GM12872 (cell line): ENCODE results near the gene TRABD2B.

ENCODE experiments used
- TF ChIP-seq, protein P1 (sequence below): IDR thresholded peaks from 3 replicates; pipeline ENCODE4 v1.5.1; 2011; ENCODE audit warnings: low read depth, mild to moderate bottlenecking, low read length, moderate library complexity; ENCODE audit not compliant: insufficient read depth

Gene TRABD2B

DNA sequence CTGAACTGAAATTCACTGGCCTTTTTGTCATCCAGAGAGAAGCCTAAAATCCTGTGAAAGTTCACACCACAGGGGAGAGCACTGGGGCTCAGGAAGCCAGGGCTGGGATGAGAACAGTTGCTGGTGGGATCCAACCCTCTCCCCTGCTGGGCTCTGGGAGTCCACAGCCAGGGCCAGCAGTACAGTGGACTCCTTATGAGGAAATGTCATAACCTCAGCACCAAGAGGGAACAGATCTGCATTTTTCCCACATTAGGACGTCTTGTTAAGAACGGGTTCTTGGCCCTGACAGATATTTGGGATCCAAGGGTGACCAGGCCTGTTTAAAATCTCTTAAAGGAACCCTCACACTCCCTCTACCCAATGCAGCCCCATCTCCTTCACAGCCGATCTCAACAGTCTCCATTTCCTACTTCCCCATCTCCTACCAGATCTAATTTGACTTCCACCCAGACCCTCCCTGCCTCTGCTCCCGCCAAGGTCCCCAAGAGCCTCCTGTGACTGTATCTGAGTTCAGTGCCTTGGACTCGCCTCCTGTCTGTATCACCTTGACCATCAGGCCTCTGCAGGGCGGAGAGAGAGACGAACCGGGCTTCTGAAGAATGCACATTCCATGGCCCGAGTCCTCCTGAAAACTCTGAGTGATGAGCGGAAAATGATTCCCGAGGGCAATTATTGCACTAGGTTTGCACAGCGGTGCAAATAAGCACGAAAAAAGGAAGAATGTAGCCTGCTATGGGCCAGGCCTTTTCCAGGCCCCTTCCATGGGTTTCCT is 159.9 kb downstream of the TRABD2B start:
- TF ChIP-seq, protein P1, sequence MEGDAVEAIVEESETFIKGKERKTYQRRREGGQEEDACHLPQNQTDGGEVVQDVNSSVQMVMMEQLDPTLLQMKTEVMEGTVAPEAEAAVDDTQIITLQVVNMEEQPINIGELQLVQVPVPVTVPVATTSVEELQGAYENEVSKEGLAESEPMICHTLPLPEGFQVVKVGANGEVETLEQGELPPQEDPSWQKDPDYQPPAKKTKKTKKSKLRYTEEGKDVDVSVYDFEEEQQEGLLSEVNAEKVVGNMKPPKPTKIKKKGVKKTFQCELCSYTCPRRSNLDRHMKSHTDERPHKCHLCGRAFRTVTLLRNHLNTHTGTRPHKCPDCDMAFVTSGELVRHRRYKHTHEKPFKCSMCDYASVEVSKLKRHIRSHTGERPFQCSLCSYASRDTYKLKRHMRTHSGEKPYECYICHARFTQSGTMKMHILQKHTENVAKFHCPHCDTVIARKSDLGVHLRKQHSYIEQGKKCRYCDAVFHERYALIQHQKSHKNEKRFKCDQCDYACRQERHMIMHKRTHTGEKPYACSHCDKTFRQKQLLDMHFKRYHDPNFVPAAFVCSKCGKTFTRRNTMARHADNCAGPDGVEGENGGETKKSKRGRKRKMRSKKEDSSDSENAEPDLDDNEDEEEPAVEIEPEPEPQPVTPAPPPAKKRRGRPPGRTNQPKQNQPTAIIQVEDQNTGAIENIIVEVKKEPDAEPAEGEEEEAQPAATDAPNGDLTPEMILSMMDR: no peak

DNA sequence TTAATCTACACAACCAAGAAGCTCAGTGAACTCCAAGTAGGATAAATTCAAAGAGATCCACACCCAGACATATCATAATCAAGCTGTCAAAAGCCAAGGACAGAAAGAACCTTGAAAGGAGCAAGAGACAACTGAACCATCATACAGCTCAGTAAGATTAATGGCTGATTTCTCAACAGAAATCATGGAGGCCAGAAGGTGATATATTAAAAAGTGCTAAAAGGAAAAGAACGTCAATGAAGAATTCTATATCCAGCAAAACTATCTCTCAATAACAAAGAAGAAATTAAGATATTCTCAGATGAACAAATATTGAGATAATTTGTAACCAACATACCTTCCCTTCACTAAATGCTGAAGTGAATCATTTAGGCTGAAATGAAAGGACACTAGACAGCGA is 161.8 kb downstream of the TRABD2B start:
- TF ChIP-seq, protein P1: no peak

DNA sequence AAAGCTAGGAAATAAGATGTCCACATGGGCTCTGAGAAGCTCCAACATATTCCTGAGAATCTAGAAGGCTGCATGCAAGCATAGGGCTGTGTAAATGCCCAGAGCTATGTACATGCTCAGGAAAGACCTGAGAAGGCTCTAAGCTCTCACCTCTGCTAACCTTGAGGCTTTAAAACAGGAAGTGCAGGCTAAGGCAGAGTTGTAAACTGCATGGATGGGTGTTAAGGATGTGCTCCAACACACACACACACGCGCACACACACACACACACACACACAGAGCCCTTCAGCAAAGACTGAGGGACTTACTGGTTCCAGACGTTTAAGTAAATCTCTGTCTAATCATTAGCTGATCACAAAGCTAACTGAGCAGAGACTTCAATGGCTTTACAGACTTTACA is 162.9 kb downstream of the TRABD2B start:
- TF ChIP-seq, protein P1: no peak

DNA sequence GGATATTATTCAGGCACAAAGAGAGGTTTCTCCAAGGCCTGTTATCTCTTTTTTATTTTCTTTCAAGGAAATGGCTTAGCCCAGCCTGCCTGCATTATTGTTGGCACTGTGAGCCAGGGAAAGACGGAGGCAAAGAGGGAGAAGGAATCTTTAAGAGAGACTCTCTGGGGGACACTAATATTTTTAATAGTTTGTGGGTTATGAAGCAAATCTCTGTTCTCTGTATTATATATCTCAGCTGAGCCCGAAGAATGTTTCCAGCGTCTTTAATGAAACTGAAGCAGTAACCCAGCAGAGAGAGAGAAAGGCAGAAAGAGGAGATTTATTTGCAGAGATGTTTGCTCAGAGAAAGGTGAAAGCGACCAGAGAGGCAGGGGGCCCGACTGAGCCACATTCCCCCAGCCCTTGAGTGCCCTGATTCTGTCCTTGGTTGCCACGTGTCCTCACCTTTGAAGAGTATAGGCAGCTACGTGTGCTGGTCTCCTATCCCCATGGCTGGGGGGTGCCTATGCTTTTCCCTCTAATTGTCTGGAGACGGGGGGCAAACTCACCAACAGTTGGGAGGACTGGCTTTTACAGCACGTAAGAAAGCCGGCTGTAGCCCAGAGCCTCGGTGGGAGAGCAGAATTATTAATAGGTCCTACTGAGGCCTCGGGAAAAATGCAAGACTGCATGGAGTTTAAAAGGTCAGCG is 166.4 kb downstream of the TRABD2B start:
- TF ChIP-seq, protein P1: no peak

DNA sequence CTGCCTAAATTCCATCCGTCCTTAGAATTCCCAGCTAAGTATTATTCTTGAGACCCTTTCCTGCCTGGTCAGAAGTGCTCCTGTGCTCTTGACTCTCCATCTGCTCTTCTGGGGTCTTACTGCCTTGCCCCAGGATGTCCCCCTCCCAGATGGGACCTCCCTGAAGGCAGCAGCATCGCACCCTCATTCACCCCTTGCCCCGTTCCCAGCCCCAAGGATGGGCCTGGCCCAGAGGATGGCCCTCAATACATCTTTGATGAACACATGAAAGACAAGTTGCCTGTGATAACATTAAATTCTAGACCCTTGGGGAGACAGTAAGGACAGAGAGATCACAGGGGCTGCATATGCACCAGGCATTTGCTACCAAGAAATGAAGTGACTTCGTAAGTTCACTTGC is 167.2 kb downstream of the TRABD2B start:
- TF ChIP-seq, protein P1: no peak

DNA sequence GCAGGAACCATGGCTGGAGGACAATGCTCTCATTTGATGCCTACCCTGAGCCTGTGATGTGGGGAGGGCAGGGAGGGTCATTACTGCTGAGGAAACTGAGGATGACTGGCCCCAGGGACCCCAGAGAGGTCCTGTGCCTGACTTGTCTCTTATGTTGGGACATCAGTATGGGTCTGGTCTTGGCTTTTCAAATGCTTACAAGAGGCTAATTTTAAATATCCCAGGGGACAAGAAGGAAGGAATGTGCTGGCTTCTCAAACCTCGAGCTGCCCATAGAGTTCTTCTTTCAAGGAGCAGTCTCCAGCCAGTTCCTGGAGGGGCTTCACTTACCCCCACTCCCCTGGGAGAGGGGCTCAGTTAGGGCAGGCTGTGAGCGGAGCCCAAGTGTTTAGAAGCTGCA is 168.2 kb downstream of the TRABD2B start:
- TF ChIP-seq, protein P1: no peak

DNA sequence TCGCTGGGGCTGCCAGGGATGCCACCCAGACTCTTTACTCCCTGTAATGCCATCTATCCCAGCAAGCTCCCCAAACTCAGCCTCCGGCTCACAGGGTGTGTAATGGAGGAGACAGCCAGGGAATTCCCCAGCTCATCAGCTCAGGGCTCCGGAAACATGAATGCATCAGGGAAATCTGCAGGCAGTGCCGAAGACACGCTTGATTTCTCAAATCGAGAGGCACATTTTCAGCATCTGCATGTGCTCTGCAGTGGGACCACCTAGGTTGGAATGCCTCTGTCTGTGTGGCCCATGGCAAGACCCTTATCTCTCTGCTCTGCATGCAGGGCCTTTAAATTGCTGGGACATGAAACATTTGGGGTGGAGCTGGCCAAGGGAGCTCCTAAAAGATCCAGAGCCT is 170.1 kb downstream of the TRABD2B start:
- TF ChIP-seq, protein P1: no peak
